ENCODE measurements around the gene EDIL3.

GRCh38 chr5:83942155-83942554 is 442.5 kb downstream of the EDIL3 start:
- no peak for TF ChIP-seq CTCF (IDR thresholded peaks at IDR 0.05)
- TF ChIP-seq POLR2A (IDR thresholded peaks at IDR 0.05) = no peak

Measured in lower leg skin (tissue), 3 donors.